GM12872 (cell line): ENCODE data around the gene FANCI.

Source experiments
- CTCF ChIP-seq: IDR thresholded peaks from 3 replicates; pipeline ENCODE4 v1.5.1; 2011; ENCODE audit warnings: low read depth, mild to moderate bottlenecking, low read length, moderate library complexity; ENCODE audit not compliant: insufficient read depth

FANCI gene

DNA sequence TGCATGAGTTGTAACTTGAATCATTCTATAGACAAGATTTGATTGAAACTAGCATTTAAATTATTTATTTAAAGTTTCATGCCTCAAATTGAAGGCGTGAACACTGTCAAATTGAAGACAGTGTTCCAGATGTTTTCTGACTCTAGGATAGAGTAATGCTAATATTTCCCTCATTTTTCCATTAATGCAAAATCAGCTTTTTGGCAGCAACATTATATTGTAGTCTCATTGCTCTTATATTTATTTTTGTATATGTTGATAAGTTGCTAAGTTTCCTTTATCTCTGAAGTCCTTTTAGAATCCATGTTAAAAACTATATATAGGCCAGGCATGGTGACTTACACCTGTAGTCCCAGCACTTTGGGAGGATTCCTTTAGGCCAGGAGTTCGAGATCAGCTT, 4.8 kb downstream of the FANCI start:
- TF ChIP-seq CTCF: no peak

DNA sequence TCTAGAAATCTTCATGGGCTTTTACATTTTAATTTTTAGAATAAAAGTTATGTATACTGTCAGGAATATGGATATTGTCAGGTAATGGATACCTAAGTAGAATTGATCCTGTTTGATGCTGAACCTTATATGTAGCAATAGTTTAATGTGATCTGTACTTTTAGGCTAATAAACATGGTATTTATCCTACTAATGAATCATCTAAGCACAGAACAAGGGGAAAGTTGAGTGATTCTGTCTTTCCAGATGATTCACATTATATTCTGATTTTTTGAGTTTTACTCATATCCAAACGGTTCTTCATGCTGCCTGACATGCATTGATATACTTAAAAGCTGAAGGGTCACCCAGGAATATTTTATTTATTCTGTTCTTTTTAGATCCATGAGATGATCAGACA, 34.5 kb downstream of the FANCI start:
- TF ChIP-seq CTCF: no peak

GRCh38 chr15:89282631-89283030, 38.9 kb downstream of the FANCI start:
- TF ChIP-seq CTCF: no peak

DNA sequence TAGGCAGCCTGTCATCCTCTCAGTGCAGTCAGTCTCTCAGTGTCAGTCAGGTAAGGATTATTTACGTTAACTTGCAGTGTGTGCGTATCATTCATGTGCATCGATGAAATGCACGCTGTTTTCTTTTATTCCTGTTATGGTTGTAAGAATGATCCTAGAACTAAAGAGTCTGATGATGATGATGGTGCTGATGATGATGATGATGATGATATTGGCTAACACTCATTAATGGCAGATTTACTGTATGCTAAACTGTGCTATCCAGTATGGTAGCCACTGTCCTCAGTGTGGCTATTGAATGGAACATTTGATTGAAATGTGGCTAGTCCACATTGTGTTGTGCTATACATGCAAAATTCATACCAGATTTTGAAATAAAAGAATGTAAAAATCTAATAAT, 39.4 kb downstream of the FANCI start:
- no peak for TF ChIP-seq CTCF

DNA sequence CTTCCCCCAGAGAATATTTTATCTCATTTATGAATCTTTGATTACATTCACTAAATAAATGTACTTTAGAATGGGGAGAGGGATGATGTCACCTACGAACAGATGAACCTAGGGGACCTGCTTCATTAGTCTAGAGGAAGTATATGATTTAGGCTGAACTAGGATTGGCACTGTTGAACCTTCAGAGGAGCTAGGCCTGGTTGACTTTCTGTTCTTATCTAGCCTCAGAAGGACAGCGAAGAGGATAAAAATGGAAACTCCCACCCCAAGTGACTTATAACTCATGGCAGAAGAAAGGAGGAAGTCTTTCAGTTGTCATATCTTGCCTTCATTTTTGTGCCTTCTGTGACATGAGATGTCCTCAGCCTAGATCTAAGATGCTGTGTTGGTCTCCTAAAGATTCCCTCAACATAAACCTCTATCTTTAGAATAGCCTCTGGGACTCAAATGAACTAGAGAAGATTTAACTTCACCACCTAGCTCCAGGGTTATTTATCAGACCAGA, 48.2 kb downstream of the FANCI start:
- no peak for TF ChIP-seq CTCF

GRCh38 chr15:89293012-89293411, 49.2 kb downstream of the FANCI start:
- TF ChIP-seq CTCF: no peak

DNA sequence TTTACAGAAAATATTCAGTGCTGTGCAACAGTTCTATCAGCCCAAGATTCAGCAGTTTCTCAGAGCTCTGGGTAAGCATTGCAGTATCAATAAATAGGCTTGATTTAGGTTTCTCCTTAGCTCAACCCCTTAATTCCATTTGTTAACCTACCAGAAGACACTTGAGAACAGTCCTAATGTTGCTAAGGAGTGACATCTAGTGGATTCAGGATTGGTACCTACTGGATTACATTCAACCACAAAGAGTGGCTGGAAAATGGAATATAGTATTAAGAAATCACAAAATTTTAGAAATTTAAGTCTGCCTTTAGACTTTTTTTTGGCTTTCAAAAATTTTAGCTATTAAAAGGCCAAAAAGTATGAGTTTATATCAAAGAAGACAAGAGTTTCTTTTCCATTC, 56.1 kb downstream of the FANCI start:
- TF ChIP-seq CTCF: no peak
